Measurements from ENCODE around the gene MAPK8IP3.

Gene MAPK8IP3

DNA sequence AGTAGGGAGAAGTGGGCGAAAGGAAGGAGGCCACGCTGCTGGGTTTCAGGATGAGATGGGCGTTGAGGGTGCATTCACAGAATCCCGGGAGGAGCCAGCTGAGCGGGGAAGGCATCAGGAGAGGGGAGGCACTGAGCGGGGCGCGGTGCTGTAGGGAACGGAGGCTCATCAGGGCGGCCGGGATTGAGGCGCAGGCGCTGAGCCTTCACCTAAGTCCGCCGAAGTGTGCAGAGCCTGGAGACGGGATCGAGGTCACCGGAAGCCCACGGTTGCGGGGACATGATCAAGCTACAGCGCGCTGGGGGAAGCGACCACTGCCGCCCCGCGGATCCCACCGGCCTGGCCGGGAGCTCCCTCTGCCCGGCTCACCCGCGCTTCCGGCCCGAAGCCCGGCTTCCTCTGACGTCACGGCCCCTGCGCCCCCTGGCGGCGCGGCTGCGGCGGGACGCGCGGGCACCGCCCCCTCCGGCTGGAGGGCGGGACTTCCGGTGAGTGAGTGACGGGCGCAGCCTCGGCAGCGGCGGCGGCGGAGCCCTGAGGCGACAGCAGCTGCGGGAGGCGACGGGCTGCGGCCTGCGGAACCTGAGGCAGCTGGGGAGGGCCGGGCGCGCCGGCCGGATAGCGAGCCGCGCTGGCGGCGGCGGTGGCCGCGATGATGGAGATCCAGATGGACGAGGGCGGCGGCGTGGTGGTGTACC lies at the start of gene MAPK8IP3:
TSS of gene MAPK8IP3 (plus strand) at position 508 of the 698 bp plus-strand sequence. CDS start at position 653, 145 bp downstream.
- peak; percentile 98 for DNase-seq

DNA sequence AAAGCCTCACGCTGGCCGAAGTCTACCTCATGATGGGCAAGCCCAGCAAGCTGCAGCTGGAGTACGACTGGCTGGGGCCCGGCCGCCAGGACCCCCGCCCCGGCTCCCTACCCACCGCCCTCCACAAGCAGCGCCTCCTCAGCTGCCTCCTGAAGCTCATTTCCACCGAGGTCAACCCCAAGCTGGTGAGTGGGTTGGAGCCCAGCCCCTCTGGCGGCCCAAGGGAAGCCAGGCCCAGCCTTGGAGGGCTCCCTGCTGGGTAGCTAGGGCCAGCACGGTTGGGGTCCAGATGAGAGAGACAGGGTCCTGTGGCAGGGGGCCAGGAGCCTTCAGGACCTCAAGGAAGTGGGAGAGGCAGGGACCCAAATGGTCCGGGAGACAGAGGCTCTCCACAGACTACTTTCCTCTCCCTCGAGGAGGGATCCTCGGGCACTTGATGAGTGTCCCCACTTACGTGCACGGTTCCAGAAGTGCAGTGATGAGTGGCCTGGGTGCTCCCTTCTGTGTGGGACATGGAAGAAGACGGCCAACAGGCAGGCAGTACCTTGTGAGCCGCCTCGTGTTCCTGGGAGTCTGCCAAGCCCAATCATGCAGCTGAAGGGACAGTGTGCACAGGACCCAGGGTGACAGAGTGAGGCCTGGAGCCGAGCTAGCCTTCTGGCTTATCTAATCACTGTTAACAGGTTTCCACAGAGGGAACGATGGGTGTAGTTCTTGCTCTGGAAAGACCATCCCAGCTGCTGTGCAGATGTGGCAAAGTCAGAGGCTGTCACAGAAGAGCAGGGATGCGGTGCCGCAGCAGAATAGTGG lies 49.0 kb upstream of the MAPK8IP3 start:
- no peak for DNase-seq

DNA sequence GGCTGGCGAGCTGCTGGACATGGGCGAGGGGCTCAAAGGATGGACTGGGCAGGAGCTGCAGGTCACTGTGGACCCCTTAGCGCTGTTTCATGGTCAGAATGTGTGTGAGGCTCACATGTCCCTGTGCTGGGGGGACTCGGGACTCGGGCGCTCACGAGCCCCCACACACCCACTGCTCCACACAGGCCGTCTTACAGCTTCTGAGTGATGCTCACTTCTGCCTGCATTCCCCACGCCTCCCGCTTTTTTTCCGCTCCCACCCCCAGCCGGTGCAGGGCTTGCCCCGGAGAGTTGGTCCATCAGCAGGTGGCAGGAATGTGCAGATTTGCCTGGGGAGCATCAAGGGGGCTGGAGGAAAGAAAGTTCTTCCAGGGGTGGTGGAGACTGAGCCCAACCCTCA lies 48.2 kb upstream of the MAPK8IP3 start:
- DNase-seq = no peak

DNA sequence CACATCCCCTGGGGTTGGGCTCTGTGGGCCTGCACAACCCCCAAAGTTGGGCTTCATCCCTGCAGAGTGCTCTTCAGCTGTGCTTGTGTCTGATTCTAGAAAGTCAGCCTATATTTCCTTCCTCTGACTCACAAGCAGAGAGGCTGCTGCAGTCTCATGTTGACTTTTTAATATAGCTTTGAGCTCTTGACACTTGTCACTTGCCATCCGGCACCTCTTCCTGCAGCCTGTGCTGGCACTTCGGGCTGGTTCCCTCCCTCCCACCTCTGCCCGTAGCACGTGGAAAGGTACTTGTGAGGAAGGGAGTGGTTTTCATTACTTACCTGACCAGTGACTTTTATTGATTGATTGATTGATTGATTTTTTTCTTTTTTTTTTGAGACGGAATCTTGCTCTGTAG lies 47.0 kb upstream of the MAPK8IP3 start:
- DNase-seq = no peak

GRCh38 chr16:1661826-1662225 lies 44.2 kb upstream of the MAPK8IP3 start:
- no peak for DNase-seq

GRCh38 chr16:1662543-1662942 lies 43.5 kb upstream of the MAPK8IP3 start:
- no peak for DNase-seq

- DNase-seq = no peak
Observed at GRCh38 chr16:1665829-1666228, 40.2 kb upstream of the MAPK8IP3 start.

GRCh38 chr16:1666316-1666715 lies 39.7 kb upstream of the MAPK8IP3 start:
- DNase-seq = no peak

DNA sequence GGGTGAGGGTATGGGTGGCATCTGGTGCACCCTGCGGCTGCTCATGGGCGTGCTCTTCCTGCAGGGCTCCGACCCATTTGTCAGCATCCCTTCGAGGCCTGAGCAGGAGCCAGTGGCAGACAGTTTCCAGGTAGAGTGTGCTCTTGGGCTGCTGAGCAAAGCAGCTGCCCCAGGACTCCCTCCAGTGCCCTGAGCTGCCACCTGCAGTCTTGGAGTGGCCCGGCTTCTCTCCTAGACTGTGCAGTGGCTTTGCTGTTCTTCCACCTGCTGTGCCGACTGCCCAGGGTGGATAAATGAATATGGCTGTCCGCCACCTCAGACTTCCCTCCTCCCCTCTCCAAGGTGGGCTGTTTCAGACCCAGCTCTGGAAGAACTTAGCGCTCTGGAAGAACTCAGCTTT lies 38.7 kb upstream of the MAPK8IP3 start:
- no peak for DNase-seq

- no peak for DNase-seq
Observed at GRCh38 chr16:1667916-1668315, 38.1 kb upstream of the MAPK8IP3 start.

- no peak for DNase-seq
Observed at GRCh38 chr16:1668612-1669319, 37.2 kb upstream of the MAPK8IP3 start.

DNA sequence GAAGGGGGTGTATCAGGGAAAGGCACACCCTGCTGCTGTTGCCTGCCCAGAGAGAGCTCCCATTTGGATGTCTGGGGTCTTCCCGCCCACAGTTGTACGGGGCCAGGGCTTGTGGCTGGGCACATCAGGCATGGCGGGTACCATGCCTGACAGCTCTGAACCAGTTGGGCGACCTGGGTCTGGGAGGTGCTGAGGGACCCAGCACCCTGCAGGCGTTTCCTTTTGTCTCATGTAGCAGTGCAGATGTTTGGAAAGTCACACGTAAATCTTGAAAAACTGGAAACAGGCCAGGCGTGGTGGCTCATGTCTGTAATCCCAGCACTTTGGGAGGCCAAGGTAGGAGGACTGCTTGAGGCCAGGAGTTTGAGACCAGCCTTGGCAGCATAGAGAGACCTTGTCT lies 36.3 kb upstream of the MAPK8IP3 start:
- DNase-seq = no peak

DNA sequence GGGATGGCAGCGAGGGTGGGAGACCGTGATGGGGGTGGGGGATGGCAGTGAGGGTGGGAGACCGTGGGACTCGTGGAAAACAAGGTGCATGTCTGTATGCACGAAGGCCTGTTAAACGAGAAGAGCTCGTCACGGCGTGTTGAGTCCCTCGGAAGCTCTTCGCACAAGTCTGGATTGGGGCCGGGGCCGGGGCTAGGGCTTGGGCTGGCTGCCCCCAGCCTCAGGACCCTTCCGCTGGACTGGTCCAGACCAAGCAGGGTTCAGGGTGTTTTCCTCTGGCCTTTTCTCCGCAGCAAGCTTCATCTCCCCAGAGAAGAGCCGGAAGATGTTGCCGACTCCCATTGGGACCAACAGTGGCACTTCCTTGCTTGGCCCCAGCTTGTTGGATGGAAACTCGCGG lies 35.6 kb upstream of the MAPK8IP3 start:
- DNase-seq = no peak

DNA sequence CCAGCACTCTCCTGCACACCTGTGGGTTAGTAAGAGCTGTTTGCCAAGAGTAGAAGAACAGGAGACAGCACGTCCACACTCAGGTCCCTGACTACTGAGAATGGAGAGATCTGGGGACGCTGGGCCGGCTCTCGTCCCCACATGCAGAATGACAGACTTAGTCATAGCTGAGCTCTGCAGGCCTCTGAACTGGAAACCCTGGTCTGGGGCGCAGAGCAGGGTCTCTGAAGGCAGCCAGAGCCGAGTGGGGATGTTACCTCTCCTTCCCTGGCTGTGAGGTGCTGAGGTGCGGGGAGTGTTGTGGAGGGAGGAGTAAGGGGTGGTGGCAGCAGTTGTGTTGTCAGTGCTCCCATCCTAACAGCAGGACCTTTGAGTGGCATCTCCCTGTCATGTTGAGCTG lies 35.1 kb upstream of the MAPK8IP3 start:
- no peak for DNase-seq

DNA sequence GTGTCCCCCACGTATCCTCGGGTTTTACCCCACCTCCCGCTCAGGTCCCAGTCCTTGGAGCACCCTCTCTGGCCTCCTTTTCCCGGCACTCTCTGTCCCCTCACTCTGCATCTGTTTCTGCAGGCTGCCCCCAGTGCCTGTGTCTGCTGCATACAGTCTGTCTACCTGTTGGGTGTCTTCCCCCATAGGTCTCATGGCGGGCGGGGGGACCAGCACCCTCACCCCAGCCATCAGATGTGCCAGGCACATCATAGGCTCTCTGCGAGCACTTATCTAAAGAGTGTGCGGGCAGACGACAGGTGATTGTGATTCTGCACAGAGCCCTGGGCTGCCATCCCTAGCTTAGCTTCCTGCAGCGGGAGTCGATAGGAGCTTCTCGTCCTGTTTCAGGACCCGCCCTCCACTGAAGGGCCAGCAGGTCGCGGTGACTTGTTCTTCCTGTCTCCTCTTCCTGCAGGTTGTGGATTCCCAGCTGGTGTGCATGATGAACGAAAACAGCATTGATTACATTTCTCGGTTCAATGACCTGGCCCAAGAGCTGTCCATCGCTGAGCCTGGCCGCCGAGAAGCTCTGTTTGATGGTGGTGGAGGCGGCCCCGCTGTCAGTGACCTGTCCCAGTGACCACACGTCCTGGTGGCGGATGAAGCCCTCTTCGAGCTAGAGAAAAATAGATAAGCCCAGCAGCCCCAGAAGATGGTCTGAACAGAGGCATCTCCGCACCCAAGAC lies 32.4 kb upstream of the MAPK8IP3 start:
- DNase-seq = no peak

DNA sequence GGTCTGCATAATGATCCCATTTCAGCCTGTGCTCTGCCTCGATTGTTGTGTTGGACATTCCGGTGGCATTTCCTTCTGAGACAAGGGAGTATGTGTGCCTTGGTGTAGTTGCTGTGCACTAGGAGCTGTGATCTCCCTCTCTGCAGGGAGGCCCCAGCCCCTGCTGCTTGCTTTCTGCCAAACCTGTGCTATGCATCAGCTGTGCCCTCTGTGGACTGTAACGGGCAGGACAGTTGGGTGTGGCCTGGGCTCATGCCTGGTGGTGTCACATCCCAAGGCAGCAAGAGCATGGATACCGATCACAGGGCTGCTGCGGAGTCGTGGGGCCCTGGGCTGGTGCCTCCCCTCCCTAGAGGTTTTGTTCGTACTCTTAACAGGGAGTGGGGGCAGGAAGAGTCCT lies 31.7 kb upstream of the MAPK8IP3 start:
- DNase-seq = no peak

DNA sequence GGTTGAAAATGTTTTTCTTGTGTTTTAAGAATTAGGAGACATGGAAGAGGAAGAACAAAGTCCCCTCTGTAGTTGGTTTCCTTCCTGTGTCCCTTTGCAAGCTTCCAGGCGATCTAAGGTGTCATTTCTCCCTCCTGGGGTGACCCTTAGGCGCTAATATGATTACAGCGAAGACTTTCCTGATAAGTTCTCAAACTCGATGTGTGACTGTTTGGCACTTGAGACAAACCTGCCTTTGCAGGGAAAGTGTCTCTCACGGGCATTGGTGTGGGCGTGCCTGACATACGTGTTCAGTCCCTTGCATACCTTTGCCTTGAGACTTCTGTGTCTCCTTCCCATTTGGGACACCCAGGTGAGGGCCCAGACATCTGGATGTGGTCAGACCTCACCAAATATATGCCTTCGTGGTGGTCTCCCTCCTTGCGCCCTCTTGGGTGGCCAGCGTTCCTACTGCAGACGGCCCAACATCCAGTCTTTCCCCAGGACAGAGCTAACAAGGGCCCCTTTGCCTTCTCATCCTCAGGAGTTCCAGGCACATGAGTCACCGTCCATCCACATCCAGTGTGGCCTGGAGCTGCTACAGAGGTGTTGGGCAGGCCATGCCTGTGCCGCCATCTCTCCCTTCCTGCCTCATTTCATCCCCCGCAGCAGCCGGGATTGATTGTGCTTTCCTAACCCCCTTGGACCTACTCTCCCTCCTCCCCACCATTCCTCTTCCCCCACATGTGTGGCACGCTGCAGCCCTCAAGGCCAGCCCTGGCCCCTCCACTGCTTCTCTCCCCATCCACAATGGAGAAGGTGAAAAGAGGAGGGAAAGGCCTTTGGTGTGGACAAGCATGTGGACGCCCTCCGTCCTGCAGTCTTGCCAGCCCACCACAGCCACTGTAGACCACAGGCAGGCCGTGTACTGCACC lies 31.0 kb upstream of the MAPK8IP3 start:
- DNase-seq = no peak

DNA sequence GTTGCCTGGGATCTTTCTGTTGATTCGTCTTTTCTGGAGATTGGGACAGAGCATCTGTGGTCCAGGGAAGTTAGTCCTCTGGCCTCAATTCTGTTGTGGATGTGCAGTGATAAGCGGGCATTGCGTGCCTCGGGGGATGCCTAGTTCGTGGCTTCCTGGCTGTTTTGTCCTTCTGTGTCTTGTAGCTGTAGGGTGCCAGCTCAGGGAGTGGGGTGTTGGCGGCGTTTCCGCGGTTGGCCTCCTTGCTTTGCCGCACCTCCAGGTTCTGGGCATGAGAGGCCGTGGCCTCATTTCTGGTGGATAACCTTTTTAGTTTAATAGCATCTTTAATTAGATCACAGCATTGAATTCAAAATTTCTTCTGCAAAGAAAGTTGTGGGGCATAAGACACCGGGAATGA lies 29.3 kb upstream of the MAPK8IP3 start:
- DNase-seq = no peak

DNA sequence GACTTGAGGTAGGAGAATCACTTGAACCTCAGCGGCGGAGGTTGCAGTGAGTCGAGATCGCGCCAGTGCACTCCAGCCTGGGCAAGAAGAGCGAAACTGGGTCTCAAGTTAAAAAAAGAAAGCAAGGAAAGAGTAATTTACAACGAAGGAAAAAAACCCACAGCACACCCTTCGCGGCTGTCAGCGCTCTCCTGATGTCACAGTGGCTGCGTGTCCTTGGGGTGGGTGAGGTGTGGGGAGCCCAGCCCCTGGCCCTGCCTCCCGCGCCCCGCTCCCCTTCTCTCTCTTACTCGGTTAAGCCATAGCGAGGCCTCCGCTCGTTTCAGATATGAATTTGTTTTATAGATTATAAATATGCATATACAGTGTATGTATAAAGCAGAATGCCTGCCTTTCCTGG lies 28.7 kb upstream of the MAPK8IP3 start:
- no peak for DNase-seq

GRCh38 chr16:1677942-1678499 lies 28.0 kb upstream of the MAPK8IP3 start, which contains the start of gene JPT2:
TSS of gene JPT2 (plus strand) at chr16:1678279. CDS start at chr16:1678313, 34 bp downstream.
- peak; percentile 95 for DNase-seq

- DNase-seq = no peak
Observed at GRCh38 chr16:1678500-1679098, 27.4 kb upstream of the MAPK8IP3 start.

Data from right forelimb (tissue), 1 donor.